Thymus (tissue), 11 donors: ENCODE measurements around the gene USP32. TPM values are rescaled to one million over a fixed set of nuclear protein-coding genes. Genes with fewer than 3 reads are reported as not detected.

Source experiments
- DNase-seq, 9 donors: peaks; one replicate each; pipeline ENCODE4 v3.0.0-alpha.2; 2013; ENCODE audit warnings: low spot score in 9 of 9, low read depth in 6 of 9, missing footprints in 1 of 9
- H3K27ac ChIP-seq, 2 donors: one replicate each; pipeline ENCODE4 v1.5.1; 2013; ENCODE audit warnings: control low read depth in 1 of 2, low read depth in 1 of 2, low read length in 1 of 2, mild to moderate bottlenecking in 1 of 2, moderate library complexity in 1 of 2
- H3K27me3 ChIP-seq, 2 donors: one replicate each; pipeline ENCODE4 v1.5.1; 2013; ENCODE audit warnings: low read length in 1 of 2; ENCODE audit not compliant: control insufficient read depth in 2 of 2, insufficient read depth in 1 of 2
- H3K36me3 ChIP-seq, 2 donors: one replicate each; pipeline ENCODE4 v1.5.1; 2013; ENCODE audit warnings: low read length in 1 of 2, mild to moderate bottlenecking in 1 of 2, moderate library complexity in 1 of 2; ENCODE audit not compliant: control insufficient read depth in 2 of 2, insufficient read depth in 2 of 2
- H3K4me1 ChIP-seq, 2 donors: one replicate each; pipeline ENCODE4 v1.5.1; 2013; ENCODE audit warnings: low read length in 2 of 2; ENCODE audit not compliant: control insufficient read depth in 2 of 2, insufficient read depth in 2 of 2
- H3K4me3 ChIP-seq, 2 donors: one replicate each; pipeline ENCODE4 v1.5.1; 2013; ENCODE audit warnings: low read length in 2 of 2, control low read depth in 1 of 2, mild to moderate bottlenecking in 1 of 2
- H3K9me3 ChIP-seq, 2 donors: one replicate each; pipeline ENCODE4 v1.5.1; 2013; ENCODE audit warnings: low read length in 1 of 2, mild to moderate bottlenecking in 1 of 2; ENCODE audit not compliant: control insufficient read depth in 2 of 2, insufficient read depth in 1 of 2
- WGBS: extraction: QIAGEN DNeasy Blood & Tissue Kit; methylation state at CpG from one replicate; pipeline ENCODE4 v1.1.7; 2013; 5-methylcytosine and 5-hydroxymethylcytosine counted together
- polyA plus RNA-seq: library from polyadenylated mRNA; stranded (reverse); fragments of 200-250 nt; gene quantifications from one replicate; pipeline ENCODE4 v1.2.3, GENCODE V29; 2013
- total RNA-seq: library from RNA; stranded (reverse); fragments of 120-200 nt; gene quantifications from one replicate; pipeline ENCODE4 v1.2.4, GENCODE V29; 2013
- donor health status: healthy.

USP32 gene
- total and polyA plus RNA-seq, 2 donors, result 10.0 to 26.4 TPM

GRCh38 chr17:60393840-60394723 lies 2.1 kb upstream of the USP32 start:
- WGBS, result 98% methylated on average over 17 of the region's 17 CpGs
- no peak overlapping the region for H3K4me3 ChIP-seq
- no peaks in the 10 kb centered on the region for H3K27me3 ChIP-seq
- H3K36me3 ChIP-seq, result no peaks in the 10 kb centered on the region
- no peak for DNase-seq
- no peak overlapping the region for H3K27ac ChIP-seq
- H3K4me1 ChIP-seq, result peaks cover 11 to 20% of the 10 kb centered on the region in 2 donors
- no peaks in the 10 kb centered on the region for H3K9me3 ChIP-seq

GRCh38 chr17:60392845-60393702 lies 1.1 kb upstream of the USP32 start:
- Histone ChIP-seq H3K36me3 (no peaks in the 10 kb centered on the region), H3K4me3 (peak overlapping the region; percentile 79 to 80), H3K9me3 (no peaks in the 10 kb centered on the region), H3K4me1 (peaks cover 14 to 18% of the 10 kb centered on the region in 2 donors), H3K27ac (peak overlapping the region; percentile 90 to 92), H3K27me3 (no peaks in the 10 kb centered on the region)
- WGBS, result 21% methylated on average over 17 of the region's 17 CpGs
- DNase-seq, result peak in 5 of 9 donors; percentile 10 to 47 (median 19)

- DNase-seq, result peak in 2 of 9 donors; percentile 6 to 10
- Histone ChIP-seq H3K4me3 (peak overlapping the region; percentile 79 to 80), H3K36me3 (no peaks in the 10 kb centered on the region), H3K9me3 (no peaks in the 10 kb centered on the region), H3K4me1 (peaks cover 14 to 15% of the 10 kb centered on the region in 2 donors), H3K27me3 (no peaks in the 10 kb centered on the region), H3K27ac (peak overlapping the region; percentile 90 to 92)
- WGBS, result under 1% methylated on average over 36 of the region's 36 CpGs
These were observed 377 bp downstream of the USP32 start for GRCh38 chr17:60391471-60392041.

GRCh38 chr17:60390925-60391470 lies 935 bp downstream of the USP32 start:
- peaks cover 14 to 15% of the 10 kb centered on the region in 2 donors for H3K4me1 ChIP-seq

GRCh38 chr17:60390186-60390585 lies 1.7 kb downstream of the USP32 start:
- Histone ChIP-seq H3K27me3 (no peaks in the 10 kb centered on the region), H3K4me3 (peak overlapping the region in 1 of 2 donors; percentile 80), H3K4me1 (peaks cover 14 to 15% of the 10 kb centered on the region in 2 donors), H3K9me3 (no peaks in the 10 kb centered on the region), H3K27ac (no peak overlapping the region), H3K36me3 (no peaks in the 10 kb centered on the region)
- no peak for DNase-seq
- 67% methylated on average over 2 of the region's 2 CpGs for WGBS

More at GRCh38 chr17:60390925-60391470, 935 bp downstream of the USP32 start:
- Histone ChIP-seq H3K36me3 (no peaks in the 10 kb centered on the region), H3K27me3 (no peaks in the 10 kb centered on the region), H3K9me3 (no peaks in the 10 kb centered on the region), H3K27ac (peak overlapping the region; percentile 90 to 92), H3K4me3 (peak overlapping the region; percentile 79 to 80)
- 6% methylated on average over 15 of the region's 15 CpGs for WGBS
- peak in 4 of 9 donors; percentile 15 to 38 (median 25) for DNase-seq

GRCh38 chr17:60388742-60389141 lies 3.2 kb downstream of the USP32 start:
- 71% methylated on average over 3 of the region's 3 CpGs for WGBS
- Histone ChIP-seq H3K4me3 (no peak overlapping the region), H3K27ac (no peak overlapping the region), H3K9me3 (no peaks in the 10 kb centered on the region), H3K36me3 (no peaks in the 10 kb centered on the region), H3K4me1 (peaks cover 14 to 15% of the 10 kb centered on the region in 2 donors), H3K27me3 (no peaks in the 10 kb centered on the region)
- no peak for DNase-seq

- no peak for DNase-seq
- H3K4me1 ChIP-seq, result peaks cover 10 to 14% of the 10 kb centered on the region in 2 donors
These were observed 4.3 kb downstream of the USP32 start for GRCh38 chr17:60387666-60388065.

GRCh38 chr17:60386147-60387058 lies 5.5 kb downstream of the USP32 start:
- 78% methylated on average over 4 of the region's 4 CpGs for WGBS
- Histone ChIP-seq H3K4me3 (no peak overlapping the region), H3K4me1 (peaks cover 10 to 14% of the 10 kb centered on the region in 2 donors), H3K27me3 (no peaks in the 10 kb centered on the region), H3K36me3 (no peaks in the 10 kb centered on the region), H3K9me3 (no peaks in the 10 kb centered on the region), H3K27ac (no peak overlapping the region)
- no peak for DNase-seq

More at GRCh38 chr17:60387666-60388065, 4.3 kb downstream of the USP32 start:
- H3K9me3 ChIP-seq, result no peaks in the 10 kb centered on the region
- H3K4me3 ChIP-seq, result no peak overlapping the region
- 99% methylated on average over 3 of the region's 3 CpGs for whole genome bisulfite sequencing
- H3K36me3 ChIP-seq, result no peaks in the 10 kb centered on the region
- H3K27ac ChIP-seq, result no peak overlapping the region
- H3K27me3 ChIP-seq, result no peaks in the 10 kb centered on the region
